HG02623 (cell line): Measurements from ENCODE around the gene TRERF1.
A peak's percentile ranks its signal among the peaks of the same experiment; 100 is the strongest.
"Not testable (repeated sequence)": the region's sequence is repeated elsewhere in the genome, so short reads cannot be mapped to it uniquely, and the experiment has no call there.

Experiments used
- ATAC-seq: cut with Tn5 transposase; IDR thresholded peaks from one replicate; pipeline ENCODE4 v1.9.1; 2021; ENCODE audit warnings: moderate library complexity; ENCODE audit not compliant: unreplicated experiment

Gene TRERF1

DNA sequence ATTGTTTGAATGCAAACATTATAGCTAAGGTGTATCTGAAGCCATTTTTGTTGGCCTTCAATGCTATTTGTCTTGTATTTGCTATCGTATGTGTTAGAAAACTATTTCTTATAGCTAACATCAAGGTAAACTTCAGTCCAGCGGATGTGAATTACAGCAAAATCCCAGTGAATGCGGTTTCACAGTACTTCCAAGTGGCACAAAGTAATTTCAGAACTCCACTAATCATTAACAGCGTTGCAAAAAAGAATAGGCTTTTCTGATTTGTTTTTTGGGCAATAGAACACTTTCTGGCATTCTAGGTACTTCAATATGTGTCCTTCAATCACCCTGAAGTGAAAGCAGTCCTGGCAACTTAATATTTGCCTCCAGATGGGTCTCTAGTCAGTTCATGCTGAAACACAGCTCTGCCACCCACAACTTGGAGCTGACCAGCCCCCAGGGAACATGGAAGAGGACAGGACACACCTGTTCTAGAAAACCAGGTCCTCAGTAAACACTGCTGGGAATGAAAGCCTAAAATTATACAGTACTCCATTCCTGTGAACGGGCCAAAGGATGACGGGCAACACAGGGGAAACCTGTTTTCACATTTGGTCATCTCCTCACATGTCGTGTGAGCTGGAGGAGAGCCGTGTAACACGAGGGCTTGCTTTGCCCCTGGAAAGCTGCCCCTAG, 224.4 kb downstream of the TRERF1 start:
- ATAC-seq: no peak

GRCh38 chr6:42226645-42227143, 225.0 kb downstream of the TRERF1 start:
- ATAC-seq: no peak

DNA sequence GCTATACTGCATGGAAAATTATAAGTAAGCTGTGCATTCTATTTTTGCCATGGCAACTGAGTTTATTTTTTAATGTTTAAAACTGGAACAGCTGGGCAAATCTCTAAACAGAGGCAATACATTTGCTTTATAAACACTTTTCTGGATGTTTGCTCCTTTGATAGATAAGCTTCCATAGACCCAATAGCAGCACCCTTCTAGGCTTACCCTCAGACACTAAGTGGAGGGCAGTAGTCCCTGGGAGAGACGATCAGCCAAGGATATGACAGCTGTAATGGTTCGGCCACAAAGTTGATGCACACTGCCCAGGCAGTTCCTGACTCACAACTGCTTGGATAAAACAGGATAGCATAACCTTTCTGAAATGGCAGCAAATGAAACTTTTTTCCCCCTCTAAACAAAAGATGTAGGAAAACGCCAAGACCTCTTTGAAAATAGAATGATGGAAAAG, 225.5 kb downstream of the TRERF1 start:
- ATAC-seq: no peak

DNA sequence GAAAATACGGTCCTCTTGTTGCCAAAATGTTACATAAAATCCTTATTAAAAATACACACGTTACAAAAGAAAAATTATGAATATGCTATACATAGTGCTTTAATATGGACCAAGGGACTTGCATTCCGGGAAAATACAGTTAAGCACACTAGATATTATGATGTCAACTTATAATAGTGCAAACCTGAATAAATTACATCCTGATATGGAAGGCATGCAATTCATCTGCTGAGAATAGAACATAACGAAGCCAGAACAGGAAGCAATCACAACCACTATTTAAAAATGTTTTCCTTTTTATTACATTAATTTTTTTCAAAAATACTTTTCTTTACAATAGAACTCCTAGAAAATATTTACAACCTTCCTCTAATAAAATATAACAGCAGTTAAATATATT, 226.3 kb downstream of the TRERF1 start:
- no peak for ATAC-seq

GRCh38 chr6:42225029-42225339, 226.7 kb downstream of the TRERF1 start:
- no peak for ATAC-seq

GRCh38 chr6:42224222-42225028, 227.3 kb downstream of the TRERF1 start:
- ATAC-seq: peak; percentile 89

DNA sequence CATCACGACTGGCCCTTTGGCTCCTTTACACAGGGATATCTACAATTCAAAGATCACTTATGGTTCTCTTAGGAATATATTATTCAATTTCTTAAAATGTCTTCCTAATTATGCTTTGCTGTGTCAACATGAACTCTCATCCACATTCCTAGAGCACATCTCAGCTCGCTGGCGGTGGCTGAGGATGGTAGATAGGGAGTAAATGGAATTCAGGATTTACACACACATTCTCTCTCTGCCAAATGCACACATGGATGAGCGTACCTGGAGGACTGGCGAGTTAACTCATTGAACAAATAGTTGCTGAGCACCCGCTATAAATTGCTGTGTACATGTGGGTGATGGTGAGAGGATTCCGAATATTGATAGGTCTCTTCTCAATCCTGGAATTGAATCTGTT, 229.3 kb downstream of the TRERF1 start:
- ATAC-seq: no peak

DNA sequence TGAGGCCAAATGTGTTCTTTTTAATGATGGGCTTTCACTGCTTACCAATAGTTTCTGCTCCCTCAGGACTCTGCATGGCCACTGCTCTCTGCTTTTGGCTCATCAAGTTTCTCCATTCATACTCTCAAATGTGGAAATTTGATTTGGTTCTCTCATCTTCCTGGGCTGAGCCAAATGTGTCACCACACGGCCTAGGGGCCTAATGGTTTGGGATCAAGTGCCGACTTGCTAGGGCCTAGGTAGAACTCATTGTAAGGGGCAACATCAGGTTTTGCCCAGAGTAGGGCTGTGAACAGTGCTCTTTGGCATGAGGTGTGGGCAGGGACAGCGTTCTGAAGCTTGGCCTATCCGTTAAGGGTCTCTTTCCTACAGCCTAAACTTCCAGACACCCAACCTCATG, 230.2 kb downstream of the TRERF1 start:
- no peak for ATAC-seq

- ATAC-seq: no peak
Measured at GRCh38 chr6:42220807-42221206, 230.9 kb downstream of the TRERF1 start.

- ATAC-seq: peak; percentile 93
Measured at GRCh38 chr6:42217519-42218367, 234.0 kb downstream of the TRERF1 start, which contains the start of gene MRPS10. Gene MRPS10, minus strand, starts transcription at chr6:42217861. Its CDS starts 12 bp downstream, at chr6:42217849.

DNA sequence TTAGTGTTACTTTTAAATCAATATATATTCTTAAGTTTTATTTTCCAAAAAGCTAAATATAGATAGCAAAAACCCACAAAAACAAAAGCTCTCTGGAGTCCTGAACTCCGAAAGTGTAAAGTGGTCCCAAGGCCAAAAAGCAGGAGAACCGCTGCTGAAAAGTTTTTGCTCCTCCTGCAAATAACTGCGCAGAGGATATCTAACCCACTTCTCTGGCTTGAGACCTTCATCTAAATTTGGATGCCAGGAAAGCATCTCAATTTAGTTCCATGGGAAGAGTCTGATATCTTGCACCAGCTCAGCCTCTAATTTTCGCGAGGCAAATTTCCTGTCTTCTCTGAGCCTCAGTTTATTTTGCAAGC, 234.6 kb downstream of the TRERF1 start:
- no peak for ATAC-seq

- not testable (repeated sequence) for ATAC-seq
Measured at GRCh38 chr6:42216495-42216894, 235.2 kb downstream of the TRERF1 start.

GRCh38 chr6:42212442-42212841, 239.3 kb downstream of the TRERF1 start:
- ATAC-seq: no peak

GRCh38 chr6:42211726-42212125, 240.0 kb downstream of the TRERF1 start:
- no peak for ATAC-seq

DNA sequence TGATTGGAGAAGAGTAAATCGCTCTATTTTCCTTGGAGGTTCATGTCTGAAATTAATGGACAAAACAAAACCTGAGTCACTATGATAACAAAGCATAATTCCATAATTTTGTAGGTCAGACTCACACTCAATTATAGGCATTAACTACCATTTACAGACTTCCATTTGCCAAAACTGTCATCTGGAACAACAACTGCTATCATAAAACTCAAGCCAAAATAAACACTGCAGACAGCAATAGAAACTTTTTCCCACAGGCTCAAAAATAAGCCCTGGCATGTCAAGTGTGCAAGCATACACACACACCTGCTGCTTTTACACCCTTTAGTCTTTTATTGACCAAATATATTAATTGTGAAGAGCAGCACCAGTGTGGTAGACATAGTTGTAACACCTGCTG, 241.2 kb downstream of the TRERF1 start:
- no peak for ATAC-seq

- not testable (repeated sequence) for ATAC-seq
Measured at GRCh38 chr6:42207559-42207958, 244.2 kb downstream of the TRERF1 start.

GRCh38 chr6:42204768-42205282, 246.9 kb downstream of the TRERF1 start:
- ATAC-seq: no peak

GRCh38 chr6:42203183-42203582, 248.5 kb downstream of the TRERF1 start:
- ATAC-seq: no peak

GRCh38 chr6:42202131-42202915, 249.4 kb downstream of the TRERF1 start:
- ATAC-seq: not testable (repeated sequence)

- ATAC-seq: no peak
Measured at GRCh38 chr6:42201382-42201781, 250.3 kb downstream of the TRERF1 start.
